Body of pancreas (tissue), 4 donors: ENCODE results near the gene RC3H1.

Experiments used
- POLR2A ChIP-seq, 3 donors: fragments of 450-650 bp; IDR thresholded peaks; one replicate each; pipeline ENCODE4 v1.6.1; 2016; ENCODE audit warnings: antibody characterized with exemption in 3 of 3, mild to moderate bottlenecking in 2 of 3
- TF ChIP-seq, protein P1 (sequence below), 7 experiments: fragments of 450-650 bp in 4 of 7; fragments of 200-600 bp in 3 of 7; sonication (generic) in 3 of 7; IDR thresholded peaks; one replicate each; pipeline ENCODE4 v1.5.1; 2016 to 2019; ENCODE audit warnings: antibody characterized with exemption in 7 of 7

DNA sequence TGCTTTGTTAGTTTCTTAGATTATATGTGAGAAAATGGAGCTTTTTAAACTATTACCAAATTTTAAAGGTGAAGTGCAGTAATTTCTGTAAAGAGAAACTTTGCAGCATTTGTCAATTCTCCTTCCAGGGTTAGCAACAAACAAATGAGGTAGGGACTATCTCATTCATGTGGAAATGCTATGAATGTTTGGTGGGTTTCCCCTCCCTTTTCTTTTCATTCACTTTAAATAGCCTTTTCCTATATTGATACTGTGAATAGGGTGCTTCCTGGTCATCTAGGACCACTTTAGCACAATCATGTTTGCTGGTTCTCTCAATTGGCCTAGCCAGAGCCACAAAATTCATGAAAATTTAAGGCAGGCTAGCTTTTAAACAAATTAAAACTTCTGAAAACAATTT lies 133.4 kb downstream of the RC3H1 start:
- TF ChIP-seq, protein P1, sequence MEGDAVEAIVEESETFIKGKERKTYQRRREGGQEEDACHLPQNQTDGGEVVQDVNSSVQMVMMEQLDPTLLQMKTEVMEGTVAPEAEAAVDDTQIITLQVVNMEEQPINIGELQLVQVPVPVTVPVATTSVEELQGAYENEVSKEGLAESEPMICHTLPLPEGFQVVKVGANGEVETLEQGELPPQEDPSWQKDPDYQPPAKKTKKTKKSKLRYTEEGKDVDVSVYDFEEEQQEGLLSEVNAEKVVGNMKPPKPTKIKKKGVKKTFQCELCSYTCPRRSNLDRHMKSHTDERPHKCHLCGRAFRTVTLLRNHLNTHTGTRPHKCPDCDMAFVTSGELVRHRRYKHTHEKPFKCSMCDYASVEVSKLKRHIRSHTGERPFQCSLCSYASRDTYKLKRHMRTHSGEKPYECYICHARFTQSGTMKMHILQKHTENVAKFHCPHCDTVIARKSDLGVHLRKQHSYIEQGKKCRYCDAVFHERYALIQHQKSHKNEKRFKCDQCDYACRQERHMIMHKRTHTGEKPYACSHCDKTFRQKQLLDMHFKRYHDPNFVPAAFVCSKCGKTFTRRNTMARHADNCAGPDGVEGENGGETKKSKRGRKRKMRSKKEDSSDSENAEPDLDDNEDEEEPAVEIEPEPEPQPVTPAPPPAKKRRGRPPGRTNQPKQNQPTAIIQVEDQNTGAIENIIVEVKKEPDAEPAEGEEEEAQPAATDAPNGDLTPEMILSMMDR (IDR thresholded peaks at IDR 0.05) = no peak
- TF ChIP-seq POLR2A (IDR thresholded peaks at IDR 0.05) = no peak
